DMS153 (cell line): Measurements from ENCODE around the gene ANKRD24.
"Not testable (repeated sequence)": the region's sequence is repeated elsewhere in the genome, so short reads cannot be mapped to it uniquely, and the experiment has no call there.

Experiments
- DNase-seq: peaks from one replicate; lab custom pipeline; 2025; lab: John Stamatoyannopoulos, UW

The ANKRD24 gene

GRCh38 chr19:4267901-4268815 is 85.7 kb downstream of the ANKRD24 start:
- no peak for DNase-seq

GRCh38 chr19:4268816-4269430 is 86.4 kb downstream of the ANKRD24 start:
- no peak for DNase-seq

GRCh38 chr19:4272894-4273293 is 90.4 kb downstream of the ANKRD24 start:
- no peak for DNase-seq

- not testable (repeated sequence) for DNase-seq
These were observed 91.8 kb downstream of the ANKRD24 start for GRCh38 chr19:4274321-4274686.
